Mammary epithelial cell (primary cell): ENCODE data around the gene NIT1.

Source experiments
- EZH2 ChIP-seq: IDR thresholded peaks from 2 replicates; pipeline ENCODE4 v1.6.1; 2012; ENCODE audit warnings: low read length, inconsistent platforms, borderline replicate concordance
- TF ChIP-seq, protein P1 (sequence below), 2 donors: IDR thresholded peaks in 1 of 2; conservative IDR thresholded peaks in 1 of 2; 2 replicates each; pipeline ENCODE4 v1.5.1; 2011 to 2012; ENCODE audit warnings: inconsistent platforms in 2 of 2, low read length in 2 of 2, mild to moderate bottlenecking in 2 of 2, control low read depth in 1 of 2, low read depth in 1 of 2; ENCODE audit not compliant: insufficient read depth in 1 of 2; ENCODE audit errors: extremely low read depth in 1 of 2

DNA sequence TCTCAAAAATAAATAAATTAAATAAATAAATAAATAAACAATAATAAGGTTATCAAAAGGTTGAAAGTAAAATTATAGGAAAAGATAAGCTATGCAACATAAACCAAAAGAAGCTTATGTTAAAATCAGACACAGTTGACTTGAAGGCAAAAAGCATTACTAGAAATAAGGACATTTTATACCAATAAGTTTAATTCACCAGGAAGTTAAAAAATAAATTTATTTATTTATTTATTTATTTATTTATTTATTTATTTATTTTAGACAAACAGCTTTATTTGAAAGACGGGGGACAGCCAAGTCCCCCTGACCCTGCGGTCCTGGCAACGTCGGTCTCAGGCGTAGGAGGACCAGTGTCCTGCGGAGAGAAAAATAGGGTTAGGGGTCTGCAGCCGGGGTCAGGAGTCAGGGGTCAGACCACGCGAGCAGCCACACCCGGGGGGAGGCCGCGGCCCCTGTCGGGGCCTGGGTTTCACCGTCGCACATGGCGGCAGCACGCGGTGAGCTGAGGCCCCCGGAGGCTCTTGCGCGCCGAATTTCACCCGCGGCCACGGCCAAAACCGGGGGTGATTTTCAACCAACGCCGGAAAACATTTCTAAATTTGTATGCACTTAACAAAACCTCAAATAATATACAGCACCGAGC, 23.0 kb downstream of the NIT1 start:
- TF ChIP-seq, protein P1, sequence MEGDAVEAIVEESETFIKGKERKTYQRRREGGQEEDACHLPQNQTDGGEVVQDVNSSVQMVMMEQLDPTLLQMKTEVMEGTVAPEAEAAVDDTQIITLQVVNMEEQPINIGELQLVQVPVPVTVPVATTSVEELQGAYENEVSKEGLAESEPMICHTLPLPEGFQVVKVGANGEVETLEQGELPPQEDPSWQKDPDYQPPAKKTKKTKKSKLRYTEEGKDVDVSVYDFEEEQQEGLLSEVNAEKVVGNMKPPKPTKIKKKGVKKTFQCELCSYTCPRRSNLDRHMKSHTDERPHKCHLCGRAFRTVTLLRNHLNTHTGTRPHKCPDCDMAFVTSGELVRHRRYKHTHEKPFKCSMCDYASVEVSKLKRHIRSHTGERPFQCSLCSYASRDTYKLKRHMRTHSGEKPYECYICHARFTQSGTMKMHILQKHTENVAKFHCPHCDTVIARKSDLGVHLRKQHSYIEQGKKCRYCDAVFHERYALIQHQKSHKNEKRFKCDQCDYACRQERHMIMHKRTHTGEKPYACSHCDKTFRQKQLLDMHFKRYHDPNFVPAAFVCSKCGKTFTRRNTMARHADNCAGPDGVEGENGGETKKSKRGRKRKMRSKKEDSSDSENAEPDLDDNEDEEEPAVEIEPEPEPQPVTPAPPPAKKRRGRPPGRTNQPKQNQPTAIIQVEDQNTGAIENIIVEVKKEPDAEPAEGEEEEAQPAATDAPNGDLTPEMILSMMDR (conservative IDR thresholded peaks at IDR 0.05 in 1 of 2, IDR thresholded peaks at IDR 0.05 in 1 of 2; ENCODE audit: extremely low read depth in 1 of 2, insufficient read depth in 1 of 2, low read depth in 1 of 2, low read length in 2 of 2) = no peak
- TF ChIP-seq EZH2 = no peak
